Esophagus muscularis mucosa (tissue), 4 donors: ENCODE results near the gene CPB1.

ENCODE experiments used
- EP300 ChIP-seq: sonication (generic); formaldehyde crosslinking; IDR thresholded peaks from one replicate; pipeline ENCODE4 v1.6.1; 2017; ENCODE audit warnings: antibody characterized with exemption
- POLR2A ChIP-seq: fragments of 450-650 bp; IDR thresholded peaks from one replicate; pipeline ENCODE4 v1.6.1; 2017; ENCODE audit warnings: antibody characterized with exemption, moderate library complexity, mild to moderate bottlenecking, low read depth
- TF ChIP-seq, protein P1 (sequence below), 3 experiments: fragments of 200-600 bp in 2 of 3; fragments of 450-650 bp in 1 of 3; sonication (generic) in 2 of 3; IDR thresholded peaks; one replicate each; pipeline ENCODE4 v1.5.1; 2017 to 2019; ENCODE audit warnings: antibody characterized with exemption in 3 of 3, mild to moderate bottlenecking in 2 of 3, moderate library complexity in 1 of 3

DNA sequence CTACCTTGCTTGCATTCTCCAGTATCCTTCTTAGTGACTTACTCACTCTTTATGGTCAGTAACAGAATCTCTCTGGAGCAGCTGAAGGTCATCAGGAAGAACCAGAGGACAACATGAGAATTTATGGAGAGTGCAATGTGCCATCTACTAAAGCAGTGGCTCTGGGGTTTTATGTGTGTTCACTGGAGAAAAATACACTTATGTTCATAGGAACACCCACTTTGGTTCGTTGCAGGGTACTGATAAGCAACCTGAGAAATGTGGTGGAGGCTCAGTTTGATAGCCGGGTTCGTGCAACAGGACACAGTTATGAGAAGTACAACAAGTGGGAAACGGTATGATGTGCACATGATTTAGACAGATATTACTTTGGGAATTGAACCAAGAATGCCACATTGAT, 12.8 kb downstream of the CPB1 start:
- TF ChIP-seq, protein P1, sequence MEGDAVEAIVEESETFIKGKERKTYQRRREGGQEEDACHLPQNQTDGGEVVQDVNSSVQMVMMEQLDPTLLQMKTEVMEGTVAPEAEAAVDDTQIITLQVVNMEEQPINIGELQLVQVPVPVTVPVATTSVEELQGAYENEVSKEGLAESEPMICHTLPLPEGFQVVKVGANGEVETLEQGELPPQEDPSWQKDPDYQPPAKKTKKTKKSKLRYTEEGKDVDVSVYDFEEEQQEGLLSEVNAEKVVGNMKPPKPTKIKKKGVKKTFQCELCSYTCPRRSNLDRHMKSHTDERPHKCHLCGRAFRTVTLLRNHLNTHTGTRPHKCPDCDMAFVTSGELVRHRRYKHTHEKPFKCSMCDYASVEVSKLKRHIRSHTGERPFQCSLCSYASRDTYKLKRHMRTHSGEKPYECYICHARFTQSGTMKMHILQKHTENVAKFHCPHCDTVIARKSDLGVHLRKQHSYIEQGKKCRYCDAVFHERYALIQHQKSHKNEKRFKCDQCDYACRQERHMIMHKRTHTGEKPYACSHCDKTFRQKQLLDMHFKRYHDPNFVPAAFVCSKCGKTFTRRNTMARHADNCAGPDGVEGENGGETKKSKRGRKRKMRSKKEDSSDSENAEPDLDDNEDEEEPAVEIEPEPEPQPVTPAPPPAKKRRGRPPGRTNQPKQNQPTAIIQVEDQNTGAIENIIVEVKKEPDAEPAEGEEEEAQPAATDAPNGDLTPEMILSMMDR (IDR thresholded peaks at IDR 0.05): no peak
- TF ChIP-seq EP300 (no peak), POLR2A (no peak)
